WTC11 (cell line): ENCODE measurements around the gene NLGN1. TPM values are rescaled to one million over a fixed set of nuclear protein-coding genes. Genes with fewer than 3 reads are reported as not detected.
A peak's percentile ranks its signal among the peaks of the same experiment; 100 is the strongest.

Experiments
- ATF1 ChIP-seq: sonication (generic); formaldehyde crosslinking; IDR thresholded peaks from 2 replicates; pipeline ENCODE4 v1.8.1; 2023; ENCODE audit warnings: mild to moderate bottlenecking, moderate library complexity, missing genetic modification reagents
- EMX1 ChIP-seq: fragments of 250-450 bp; sonication (Bioruptor Pico); IDR thresholded peaks from 2 replicates; pipeline ENCODE4 v1.8.0; 2021; ENCODE audit warnings: mild to moderate bottlenecking
- FOXJ3 ChIP-seq: sonication (generic); formaldehyde crosslinking; IDR thresholded peaks from 2 replicates; pipeline ENCODE4 v1.9.0; 2021; ENCODE audit warnings: missing genetic modification reagents, mild to moderate bottlenecking, borderline replicate concordance
- FOXK1 ChIP-seq: sonication (generic); formaldehyde crosslinking; IDR thresholded peaks from 2 replicates; pipeline ENCODE4 v1.8.0; 2022; ENCODE audit warnings: mild to moderate bottlenecking, moderate library complexity, missing genetic modification reagents
- FOXP1 ChIP-seq: sonication (generic); formaldehyde crosslinking; IDR thresholded peaks from 2 replicates; pipeline ENCODE4 v1.8.0; 2022; ENCODE audit warnings: missing genetic modification reagents, mild to moderate bottlenecking, moderate library complexity, borderline replicate concordance
- GABPB1 ChIP-seq: sonication (generic); formaldehyde crosslinking; IDR thresholded peaks from 2 replicates; pipeline ENCODE4 v1.8.1; 2023; ENCODE audit warnings: mild to moderate bottlenecking, missing genetic modification reagents
- GRHL2 ChIP-seq: fragments of 250-450 bp; sonication (Bioruptor Pico); IDR thresholded peaks from 2 replicates; pipeline ENCODE4 v1.8.0; 2022; ENCODE audit warnings: mild to moderate bottlenecking, moderate library complexity; ENCODE audit not compliant: insufficient replicate concordance, severe bottlenecking
- MXD4 ChIP-seq: fragments of 250-450 bp; sonication (Bioruptor Pico); IDR thresholded peaks from 2 replicates; pipeline ENCODE4 v1.8.0; 2021; ENCODE audit warnings: mild to moderate bottlenecking, moderate library complexity, borderline replicate concordance
- NFYB ChIP-seq: sonication (generic); formaldehyde crosslinking; conservative IDR thresholded peaks from 2 replicates; pipeline ENCODE4 v1.8.0; 2022; ENCODE audit warnings: low read depth, missing genetic modification reagents
- RELA ChIP-seq: sonication (generic); formaldehyde crosslinking; IDR thresholded peaks from 2 replicates; pipeline ENCODE4 v1.8.1; 2022; ENCODE audit warnings: missing genetic modification reagents, mild to moderate bottlenecking, borderline replicate concordance
- RORB ChIP-seq: fragments of 250-450 bp; sonication (Bioruptor Pico); IDR thresholded peaks from 2 replicates; pipeline ENCODE4 v1.9.0; 2021; ENCODE audit warnings: mild to moderate bottlenecking
- STAT6 ChIP-seq: sonication (generic); formaldehyde crosslinking; conservative IDR thresholded peaks from 2 replicates; pipeline ENCODE4 v1.8.1; 2023; ENCODE audit warnings: mild to moderate bottlenecking, low read depth, missing genetic modification reagents, moderate library complexity
- ZBTB43 ChIP-seq: sonication (generic); formaldehyde crosslinking; IDR thresholded peaks from 2 replicates; pipeline ENCODE4 v1.8.1; 2023; ENCODE audit warnings: mild to moderate bottlenecking, missing genetic modification reagents
- ZNF121 ChIP-seq: sonication (generic); formaldehyde crosslinking; IDR thresholded peaks from 2 replicates; pipeline ENCODE4 v1.8.0; 2023; ENCODE audit warnings: missing genetic modification reagents
- ZNF138 ChIP-seq: sonication (generic); formaldehyde crosslinking; conservative IDR thresholded peaks from 2 replicates; pipeline ENCODE4 v1.8.1; 2022; ENCODE audit warnings: mild to moderate bottlenecking, moderate library complexity, missing genetic modification reagents
- ZNF232 ChIP-seq: sonication (generic); formaldehyde crosslinking; IDR thresholded peaks from 2 replicates; pipeline ENCODE4 v1.8.0; 2022; ENCODE audit warnings: mild to moderate bottlenecking, missing genetic modification reagents
- ZNF263 ChIP-seq: sonication (generic); formaldehyde crosslinking; IDR thresholded peaks from 2 replicates; pipeline ENCODE4 v1.8.1; 2022; ENCODE audit warnings: low read depth, mild to moderate bottlenecking, moderate library complexity, missing genetic modification reagents
- ZNF281 ChIP-seq: sonication (generic); formaldehyde crosslinking; IDR thresholded peaks from 2 replicates; pipeline ENCODE4 v1.8.0; 2023; ENCODE audit warnings: mild to moderate bottlenecking, missing genetic modification reagents
- ZNF396 ChIP-seq: fragments of 250-450 bp; sonication (Bioruptor Pico); IDR thresholded peaks from 2 replicates; pipeline ENCODE4 v1.8.0; 2021; ENCODE audit warnings: mild to moderate bottlenecking, moderate library complexity, borderline replicate concordance
- ZNF416 ChIP-seq: fragments of 250-450 bp; sonication (Bioruptor Pico); IDR thresholded peaks from 2 replicates; pipeline ENCODE4 v1.9.0; 2021; ENCODE audit warnings: mild to moderate bottlenecking, inconsistent platforms
- total RNA-seq: library from RNA; stranded (reverse); gene quantifications from 3 replicates; pipeline ENCODE4 v1.2.3, GENCODE V29; 2021
- TF ChIP-seq, protein P1 (sequence below): fragments of 250-450 bp; sonication (Bioruptor Pico); IDR thresholded peaks from 2 replicates; pipeline ENCODE4 v1.8.0; 2021; ENCODE audit warnings: mild to moderate bottlenecking
- TF ChIP-seq, protein P2 (sequence below): fragments of 250-450 bp; sonication (Bioruptor Pico); IDR thresholded peaks from 2 replicates; pipeline ENCODE4 v1.9.0; 2021; ENCODE audit warnings: mild to moderate bottlenecking
- TF ChIP-seq, protein P3 (sequence below): fragments of 200-600 bp; IDR thresholded peaks from 2 replicates; pipeline ENCODE4 v1.8.0; 2022; ENCODE audit warnings: antibody characterized with exemption
- TF ChIP-seq, protein P4 (sequence below): sonication (generic); formaldehyde crosslinking; IDR thresholded peaks from 2 replicates; pipeline ENCODE4 v1.8.1; 2022; ENCODE audit warnings: low read depth, missing genetic modification reagents, borderline replicate concordance

Gene NLGN1
- total RNA-seq, 1 experiment from 2014 or later, result 12.4 TPM

DNA sequence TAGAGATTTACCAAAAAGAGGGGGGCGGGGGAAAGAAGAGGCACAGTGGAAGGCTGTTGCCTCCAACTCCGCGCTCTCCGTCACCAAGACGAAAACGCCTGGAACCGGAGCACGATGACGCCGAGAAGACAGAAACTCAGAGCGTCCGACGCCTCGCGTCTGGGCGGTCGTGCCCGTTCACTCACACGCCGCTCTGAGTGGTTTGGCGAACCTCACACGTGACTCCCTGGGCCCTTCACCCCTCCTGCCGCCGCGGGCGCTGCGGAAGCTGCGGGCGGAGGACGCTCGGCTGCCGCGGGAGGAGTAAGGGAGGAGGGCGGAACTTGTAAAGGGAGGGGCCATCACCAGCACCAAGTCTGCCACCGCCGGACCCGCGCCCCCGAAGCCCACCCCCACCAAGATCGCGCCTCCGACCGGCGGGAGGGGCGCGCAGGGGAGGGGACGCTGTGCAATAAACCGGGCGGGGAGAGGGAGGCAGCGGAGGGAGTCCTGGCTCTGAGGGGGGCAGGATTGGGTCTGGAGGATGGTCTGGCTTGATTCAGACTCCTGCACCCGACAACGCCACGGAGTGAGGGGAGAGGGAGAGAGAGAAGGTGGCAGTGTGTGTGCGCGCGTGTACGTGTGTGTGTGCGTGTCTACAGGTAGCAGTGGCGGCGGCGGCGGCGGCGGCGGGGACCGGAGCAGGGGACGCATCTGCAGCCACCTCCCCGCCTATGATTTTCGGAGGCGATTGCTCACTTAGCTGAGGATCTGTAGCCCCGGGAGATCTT lies 1.9 kb upstream of the NLGN1 start (continued):
- TF ChIP-seq FOXK1 (CRISPR knock-in tag), result peak; percentile 60; the same call in 1 of the 2 replicates
- peak; percentile 97 for TF ChIP-seq ZNF263 (CRISPR knock-in tag)
- TF ChIP-seq, protein P1, sequence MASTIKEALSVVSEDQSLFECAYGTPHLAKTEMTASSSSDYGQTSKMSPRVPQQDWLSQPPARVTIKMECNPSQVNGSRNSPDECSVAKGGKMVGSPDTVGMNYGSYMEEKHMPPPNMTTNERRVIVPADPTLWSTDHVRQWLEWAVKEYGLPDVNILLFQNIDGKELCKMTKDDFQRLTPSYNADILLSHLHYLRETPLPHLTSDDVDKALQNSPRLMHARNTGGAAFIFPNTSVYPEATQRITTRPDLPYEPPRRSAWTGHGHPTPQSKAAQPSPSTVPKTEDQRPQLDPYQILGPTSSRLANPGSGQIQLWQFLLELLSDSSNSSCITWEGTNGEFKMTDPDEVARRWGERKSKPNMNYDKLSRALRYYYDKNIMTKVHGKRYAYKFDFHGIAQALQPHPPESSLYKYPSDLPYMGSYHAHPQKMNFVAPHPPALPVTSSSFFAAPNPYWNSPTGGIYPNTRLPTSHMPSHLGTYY, result no peak
- peak; percentile 91 for TF ChIP-seq ZBTB43 (CRISPR knock-in tag)
- TF ChIP-seq FOXP1, result peak; percentile 85; the same call in 1 of the 2 replicates
- TF ChIP-seq ZNF416 (CRISPR knock-in tag), result no peak
- TF ChIP-seq, protein P2, sequence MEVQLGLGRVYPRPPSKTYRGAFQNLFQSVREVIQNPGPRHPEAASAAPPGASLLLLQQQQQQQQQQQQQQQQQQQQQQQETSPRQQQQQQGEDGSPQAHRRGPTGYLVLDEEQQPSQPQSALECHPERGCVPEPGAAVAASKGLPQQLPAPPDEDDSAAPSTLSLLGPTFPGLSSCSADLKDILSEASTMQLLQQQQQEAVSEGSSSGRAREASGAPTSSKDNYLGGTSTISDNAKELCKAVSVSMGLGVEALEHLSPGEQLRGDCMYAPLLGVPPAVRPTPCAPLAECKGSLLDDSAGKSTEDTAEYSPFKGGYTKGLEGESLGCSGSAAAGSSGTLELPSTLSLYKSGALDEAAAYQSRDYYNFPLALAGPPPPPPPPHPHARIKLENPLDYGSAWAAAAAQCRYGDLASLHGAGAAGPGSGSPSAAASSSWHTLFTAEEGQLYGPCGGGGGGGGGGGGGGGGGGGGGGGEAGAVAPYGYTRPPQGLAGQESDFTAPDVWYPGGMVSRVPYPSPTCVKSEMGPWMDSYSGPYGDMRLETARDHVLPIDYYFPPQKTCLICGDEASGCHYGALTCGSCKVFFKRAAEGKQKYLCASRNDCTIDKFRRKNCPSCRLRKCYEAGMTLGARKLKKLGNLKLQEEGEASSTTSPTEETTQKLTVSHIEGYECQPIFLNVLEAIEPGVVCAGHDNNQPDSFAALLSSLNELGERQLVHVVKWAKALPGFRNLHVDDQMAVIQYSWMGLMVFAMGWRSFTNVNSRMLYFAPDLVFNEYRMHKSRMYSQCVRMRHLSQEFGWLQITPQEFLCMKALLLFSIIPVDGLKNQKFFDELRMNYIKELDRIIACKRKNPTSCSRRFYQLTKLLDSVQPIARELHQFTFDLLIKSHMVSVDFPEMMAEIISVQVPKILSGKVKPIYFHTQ, result no peak
- TF ChIP-seq GRHL2 (CRISPR knock-in tag), result no peak
- TF ChIP-seq GABPB1 (CRISPR knock-in tag), result no peak
- no peak for TF ChIP-seq EMX1 (CRISPR knock-in tag)
- no peak for TF ChIP-seq ZNF396 (CRISPR knock-in tag)
- TF ChIP-seq ZNF281, result no peak
- 0 out of 2 replicates have a peak, but pooled peaks have one; percentile 46 for TF ChIP-seq ZNF138 (CRISPR knock-in tag)
- TF ChIP-seq ATF1, result no peak
- TF ChIP-seq ZNF121, result no peak
- TF ChIP-seq, protein P3, sequence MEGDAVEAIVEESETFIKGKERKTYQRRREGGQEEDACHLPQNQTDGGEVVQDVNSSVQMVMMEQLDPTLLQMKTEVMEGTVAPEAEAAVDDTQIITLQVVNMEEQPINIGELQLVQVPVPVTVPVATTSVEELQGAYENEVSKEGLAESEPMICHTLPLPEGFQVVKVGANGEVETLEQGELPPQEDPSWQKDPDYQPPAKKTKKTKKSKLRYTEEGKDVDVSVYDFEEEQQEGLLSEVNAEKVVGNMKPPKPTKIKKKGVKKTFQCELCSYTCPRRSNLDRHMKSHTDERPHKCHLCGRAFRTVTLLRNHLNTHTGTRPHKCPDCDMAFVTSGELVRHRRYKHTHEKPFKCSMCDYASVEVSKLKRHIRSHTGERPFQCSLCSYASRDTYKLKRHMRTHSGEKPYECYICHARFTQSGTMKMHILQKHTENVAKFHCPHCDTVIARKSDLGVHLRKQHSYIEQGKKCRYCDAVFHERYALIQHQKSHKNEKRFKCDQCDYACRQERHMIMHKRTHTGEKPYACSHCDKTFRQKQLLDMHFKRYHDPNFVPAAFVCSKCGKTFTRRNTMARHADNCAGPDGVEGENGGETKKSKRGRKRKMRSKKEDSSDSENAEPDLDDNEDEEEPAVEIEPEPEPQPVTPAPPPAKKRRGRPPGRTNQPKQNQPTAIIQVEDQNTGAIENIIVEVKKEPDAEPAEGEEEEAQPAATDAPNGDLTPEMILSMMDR, result no peak
- peak; percentile 86; the same call in 1 of the 2 replicates for TF ChIP-seq ZNF232 (CRISPR knock-in tag)
- TF ChIP-seq NFYB, result peak; percentile 41; the same call in 1 of the 2 replicates
- TF ChIP-seq RELA (CRISPR knock-in tag), result no peak
- TF ChIP-seq RORB, result no peak
- TF ChIP-seq, protein P4, sequence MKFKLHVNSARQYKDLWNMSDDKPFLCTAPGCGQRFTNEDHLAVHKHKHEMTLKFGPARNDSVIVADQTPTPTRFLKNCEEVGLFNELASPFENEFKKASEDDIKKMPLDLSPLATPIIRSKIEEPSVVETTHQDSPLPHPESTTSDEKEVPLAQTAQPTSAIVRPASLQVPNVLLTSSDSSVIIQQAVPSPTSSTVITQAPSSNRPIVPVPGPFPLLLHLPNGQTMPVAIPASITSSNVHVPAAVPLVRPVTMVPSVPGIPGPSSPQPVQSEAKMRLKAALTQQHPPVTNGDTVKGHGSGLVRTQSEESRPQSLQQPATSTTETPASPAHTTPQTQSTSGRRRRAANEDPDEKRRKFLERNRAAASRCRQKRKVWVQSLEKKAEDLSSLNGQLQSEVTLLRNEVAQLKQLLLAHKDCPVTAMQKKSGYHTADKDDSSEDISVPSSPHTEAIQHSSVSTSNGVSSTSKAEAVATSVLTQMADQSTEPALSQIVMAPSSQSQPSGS (CRISPR knock-in tag), result no peak
- TF ChIP-seq STAT6 (CRISPR knock-in tag), result no peak
- no peak for TF ChIP-seq FOXJ3 (CRISPR knock-in tag)
- TF ChIP-seq MXD4 (CRISPR knock-in tag), result no peak
